DOHH2 (cell line): ENCODE data around the gene HSPBP1.

Experiments
- H3F3A ChIP-seq: fragments of 200-600 bp; sonication (generic), shearing (Covaris generic); 2 replicates; pipeline ENCODE4 v1.6.0; 2016; ENCODE audit warnings: antibody characterized with exemption, mild to moderate bottlenecking; ENCODE audit not compliant: control insufficient read depth, insufficient read depth
- H3K27ac ChIP-seq: fragments of 200-600 bp; sonication (generic); 2 replicates; pipeline ENCODE4 v1.5.1; 2014; ENCODE audit warnings: low read depth, mild to moderate bottlenecking, low read length, moderate library complexity
- H3K27me3 ChIP-seq: fragments of 200-600 bp; sonication (generic); 2 replicates; pipeline ENCODE4 v1.6.1; 2014; ENCODE audit warnings: mild to moderate bottlenecking, low read length, mixed read lengths; ENCODE audit not compliant: control insufficient read depth
- H3K36me3 ChIP-seq: fragments of 200-600 bp; sonication (generic); 2 replicates; pipeline ENCODE4 v1.6.1; 2014; ENCODE audit warnings: mild to moderate bottlenecking, low read length, moderate library complexity, mixed read lengths; ENCODE audit not compliant: control insufficient read depth
- H3K4me1 ChIP-seq: fragments of 200-600 bp; sonication (generic); 2 replicates; pipeline ENCODE4 v1.6.1; 2014; ENCODE audit warnings: mild to moderate bottlenecking, low read length, mixed read lengths; ENCODE audit not compliant: control insufficient read depth
- H3K4me2 ChIP-seq: fragments of 200-600 bp; sonication (generic); 2 replicates; pipeline ENCODE4 v1.6.0; 2014; ENCODE audit warnings: mild to moderate bottlenecking, low read length, moderate library complexity
- H3K4me3 ChIP-seq: fragments of 200-600 bp; sonication (generic); 2 replicates; pipeline ENCODE4 v1.5.1; 2014; ENCODE audit warnings: mild to moderate bottlenecking, low read length, mixed read lengths
- H3K79me2 ChIP-seq: fragments of 200-600 bp; sonication (generic); 2 replicates; pipeline ENCODE4 v1.6.1; 2014; ENCODE audit warnings: mild to moderate bottlenecking, low read length, mixed read lengths; ENCODE audit not compliant: control insufficient read depth
- H3K9me2 ChIP-seq: fragments of 200-600 bp; sonication (generic); replicated peaks from 2 replicates; pipeline ENCODE4 v1.6.1; 2014; ENCODE audit warnings: mild to moderate bottlenecking, low read length, mixed read lengths; ENCODE audit not compliant: control insufficient read depth
- H3K9me3 ChIP-seq: fragments of 200-600 bp; sonication (generic); 2 replicates; pipeline ENCODE4 v1.6.1; 2014; ENCODE audit warnings: antibody characterized with exemption, low read length, mixed read lengths; ENCODE audit not compliant: control insufficient read depth, insufficient read depth
- H4K20me1 ChIP-seq: fragments of 200-600 bp; sonication (generic); 2 replicates; pipeline ENCODE4 v1.6.0; 2014; ENCODE audit warnings: low read depth, mild to moderate bottlenecking, antibody characterized with exemption, low read length, moderate library complexity; ENCODE audit not compliant: control insufficient read depth, insufficient read depth
- CTCF ChIP-seq: fragments of 200-600 bp; sonication (generic); IDR thresholded peaks from one replicate; pipeline ENCODE4 v1.5.1; 2014; ENCODE audit warnings: antibody characterized with exemption, mild to moderate bottlenecking, low read depth, low read length; ENCODE audit not compliant: poor library complexity, severe bottlenecking
- EZH2phosphoT487 ChIP-seq: fragments of 200-600 bp; sonication (generic); IDR thresholded peaks from 2 replicates; pipeline ENCODE4 v1.6.1; 2017; ENCODE audit warnings: borderline replicate concordance, mild to moderate bottlenecking, antibody characterized with exemption, low read length, moderate library complexity, mixed read lengths

HSPBP1 gene

GRCh38 chr19:55319785-55320184 lies 39.9 kb upstream of the HSPBP1 start:
- Histone ChIP-seq H3K4me2 (no peak overlapping the region), H3K27ac (no peak overlapping the region), H3K36me3 (no peaks in the 10 kb centered on the region), H3K79me2 (no peaks in the 10 kb centered on the region), H3K9me2 (no peaks in the 10 kb centered on the region), H3K9me3 (no peaks in the 10 kb centered on the region), H3F3A (no peaks in the 10 kb centered on the region), H3K4me1 (no peaks in the 10 kb centered on the region), H4K20me1 (no peaks in the 10 kb centered on the region), H3K27me3 (peaks cover 16% of the 10 kb centered on the region; the same call in 1 of the 2 replicates), H3K4me3 (no peak overlapping the region)
- no peak for TF ChIP-seq CTCF
- no peak for TF ChIP-seq EZH2phosphoT487

- no peaks in the 10 kb centered on the region for H4K20me1 ChIP-seq
- H3K36me3 ChIP-seq, result no peaks in the 10 kb centered on the region
- no peak overlapping the region for H3K4me2 ChIP-seq
- no peak overlapping the region for H3K4me3 ChIP-seq
- no peaks in the 10 kb centered on the region for H3F3A ChIP-seq
- H3K27me3 ChIP-seq, result peaks cover 4% of the 10 kb centered on the region; the same call in 1 of the 2 replicates
- TF ChIP-seq CTCF (no peak), EZH2phosphoT487 (no peak)
- no peaks in the 10 kb centered on the region for H3K79me2 ChIP-seq
- H3K27ac ChIP-seq, result no peak overlapping the region
- no peaks in the 10 kb centered on the region for H3K9me2 ChIP-seq
- no peaks in the 10 kb centered on the region for H3K4me1 ChIP-seq
- H3K9me3 ChIP-seq, result no peaks in the 10 kb centered on the region
These were observed 36.7 kb upstream of the HSPBP1 start for GRCh38 chr19:55316646-55317045.

GRCh38 chr19:55315956-55316525 lies 36.1 kb upstream of the HSPBP1 start:
- H3K4me1 ChIP-seq, result no peaks in the 10 kb centered on the region
- H3K4me3 ChIP-seq, result no peak overlapping the region
- no peak overlapping the region for H3K4me2 ChIP-seq
- no peaks in the 10 kb centered on the region for H3K79me2 ChIP-seq
- no peaks in the 10 kb centered on the region for H3K9me3 ChIP-seq
- no peaks in the 10 kb centered on the region for H3K36me3 ChIP-seq
- H3K9me2 ChIP-seq, result no peaks in the 10 kb centered on the region
- H3K27me3 ChIP-seq, result peaks cover 3% of the 10 kb centered on the region; the same call in 1 of the 2 replicates
- no peak for TF ChIP-seq EZH2phosphoT487
- TF ChIP-seq CTCF, result no peak
- H4K20me1 ChIP-seq, result no peaks in the 10 kb centered on the region
- H3K27ac ChIP-seq, result no peak overlapping the region
- no peaks in the 10 kb centered on the region for H3F3A ChIP-seq

GRCh38 chr19:55314396-55314795 lies 34.5 kb upstream of the HSPBP1 start:
- no peaks in the 10 kb centered on the region for H3F3A ChIP-seq
- no peak overlapping the region for H3K4me3 ChIP-seq
- H3K36me3 ChIP-seq, result no peaks in the 10 kb centered on the region
- H3K4me2 ChIP-seq, result no peak overlapping the region
- H3K27me3 ChIP-seq, result no peaks in the 10 kb centered on the region
- H3K4me1 ChIP-seq, result peaks cover 15% of the 10 kb centered on the region
- H3K79me2 ChIP-seq, result no peaks in the 10 kb centered on the region
- H3K9me2 ChIP-seq, result no peaks in the 10 kb centered on the region
- H3K9me3 ChIP-seq, result no peaks in the 10 kb centered on the region
- TF ChIP-seq EZH2phosphoT487, result no peak
- no peaks in the 10 kb centered on the region for H4K20me1 ChIP-seq
- H3K27ac ChIP-seq, result no peak overlapping the region
